HG03196 (cell line): ENCODE measurements around the gene COL12A1.

Source experiments
- ATAC-seq: cut with Tn5 transposase; IDR thresholded peaks from one replicate; pipeline ENCODE4 v1.9.1; 2021; ENCODE audit not compliant: unreplicated experiment

Gene COL12A1

DNA sequence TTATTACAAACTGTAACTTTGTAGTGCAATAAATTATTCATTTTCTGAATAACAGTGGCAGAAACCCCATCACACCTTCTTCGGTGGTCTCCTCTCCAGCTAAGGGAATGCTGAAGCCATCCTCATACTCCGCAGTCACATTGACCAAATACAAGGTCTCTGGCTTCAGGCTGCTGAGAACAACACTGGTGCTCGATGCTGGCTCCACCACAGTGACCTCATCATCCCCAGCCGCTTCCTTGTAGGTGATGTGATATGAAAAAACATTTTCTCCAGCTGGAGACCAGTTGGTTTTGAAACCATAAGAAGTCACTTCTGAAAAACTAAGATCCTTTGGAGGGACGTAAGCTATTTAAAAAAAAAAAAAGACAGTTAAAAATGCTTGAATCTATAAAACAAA lies 25.0 kb downstream of the COL12A1 start:
- no peak for ATAC-seq

- ATAC-seq: no peak
These were observed 27.1 kb downstream of the COL12A1 start for GRCh38 chr6:75178757-75179156.

DNA sequence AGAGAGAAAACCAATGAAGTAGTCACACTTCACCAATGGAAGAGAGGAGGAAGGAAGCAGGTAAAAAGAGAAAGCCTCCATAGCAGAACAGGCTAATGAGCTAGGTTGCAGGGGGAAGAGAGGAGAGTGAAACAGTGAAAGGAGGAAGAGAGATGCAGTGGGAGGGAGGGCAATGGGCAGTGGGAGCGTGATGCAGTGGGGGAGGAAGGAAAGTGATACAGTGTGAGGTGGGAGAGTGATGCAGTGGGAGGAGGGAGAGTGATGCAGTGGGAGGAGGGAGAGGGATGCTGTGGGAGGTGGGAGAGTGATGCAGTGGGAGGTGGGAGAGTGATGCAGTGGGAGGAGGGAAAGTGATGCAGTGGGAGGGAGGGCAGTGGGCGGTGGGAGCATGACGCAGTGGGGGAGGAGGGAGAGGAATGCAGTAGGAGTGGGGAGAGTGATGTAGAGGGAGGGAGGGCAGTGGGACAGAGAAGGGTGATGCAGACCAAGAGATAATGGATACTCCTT lies 29.7 kb downstream of the COL12A1 start:
- no peak for ATAC-seq

GRCh38 chr6:75171986-75172385 lies 33.9 kb downstream of the COL12A1 start:
- no peak for ATAC-seq

GRCh38 chr6:75171567-75171966 lies 34.3 kb downstream of the COL12A1 start:
- ATAC-seq: no peak

GRCh38 chr6:75170691-75171560 lies 34.9 kb downstream of the COL12A1 start:
- no peak for ATAC-seq

GRCh38 chr6:75169689-75170586 lies 35.9 kb downstream of the COL12A1 start:
- no peak for ATAC-seq

- no peak for ATAC-seq
These were observed 38.0 kb downstream of the COL12A1 start for GRCh38 chr6:75167851-75168250.

DNA sequence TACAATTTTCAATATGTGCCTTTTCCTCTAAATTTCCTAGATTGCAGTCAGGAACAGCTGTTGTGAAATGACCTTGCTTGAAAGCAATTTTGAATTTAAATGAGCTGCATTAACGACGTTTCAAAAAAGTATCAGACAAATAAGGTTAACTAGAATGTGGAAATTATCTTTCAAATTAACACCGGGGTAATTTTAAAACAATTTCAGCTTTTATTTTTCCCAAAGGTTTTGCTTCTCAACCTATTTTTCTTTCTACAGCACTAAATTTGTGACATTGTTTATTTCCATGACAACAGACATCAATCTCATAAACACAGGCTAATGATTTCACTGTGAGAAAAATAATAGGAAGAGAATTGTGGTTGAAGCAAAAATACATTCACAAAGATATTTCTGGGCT lies 38.5 kb downstream of the COL12A1 start:
- no peak for ATAC-seq

DNA sequence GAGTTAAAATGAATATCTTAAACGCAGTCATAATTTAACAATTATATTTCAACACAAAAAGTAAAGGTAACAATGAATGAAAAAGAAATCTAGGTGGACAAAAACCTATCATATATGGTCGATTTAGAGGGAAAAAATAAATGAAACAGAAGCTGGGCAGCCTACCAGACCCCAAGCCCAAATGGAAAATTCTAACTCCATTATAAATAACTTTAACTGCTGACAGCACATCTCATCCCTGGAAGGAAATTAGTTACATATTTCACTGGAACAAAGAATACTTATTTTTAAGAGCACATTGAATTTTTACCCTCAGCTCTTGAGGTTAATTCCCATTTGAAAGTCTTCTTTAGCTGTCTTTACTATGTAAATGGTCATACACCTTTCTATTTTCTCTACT lies 39.1 kb downstream of the COL12A1 start:
- ATAC-seq: no peak

GRCh38 chr6:75166236-75166635 lies 39.6 kb downstream of the COL12A1 start:
- no peak for ATAC-seq

DNA sequence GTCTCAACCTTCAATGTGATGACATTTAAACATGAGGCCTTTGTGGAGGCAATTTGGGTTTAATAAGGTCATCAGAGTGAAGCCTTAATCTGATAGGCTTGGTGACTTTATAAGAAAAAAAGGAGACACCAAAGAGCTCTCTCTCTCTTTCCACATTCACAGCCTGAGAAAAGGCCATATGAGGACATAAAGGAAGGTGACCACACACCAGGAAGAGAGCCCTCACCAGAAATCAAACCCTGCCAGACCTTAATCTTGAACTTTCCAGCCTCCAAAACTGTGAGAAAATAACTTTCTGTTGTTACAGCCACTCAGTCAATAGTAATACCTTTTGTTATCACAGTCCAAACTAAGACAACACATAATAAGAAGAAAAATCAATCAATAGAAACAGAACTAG lies 47.7 kb downstream of the COL12A1 start:
- no peak for ATAC-seq

GRCh38 chr6:75157336-75157735 lies 48.5 kb downstream of the COL12A1 start:
- ATAC-seq: no peak

GRCh38 chr6:75156186-75156878 lies 49.5 kb downstream of the COL12A1 start:
- ATAC-seq: no peak

- ATAC-seq: no peak
These were observed 50.2 kb downstream of the COL12A1 start for GRCh38 chr6:75155631-75156030.

GRCh38 chr6:75154973-75155372 lies 50.9 kb downstream of the COL12A1 start:
- ATAC-seq: no peak

- no peak for ATAC-seq
These were observed 55.0 kb downstream of the COL12A1 start for GRCh38 chr6:75150685-75151412.

GRCh38 chr6:75149696-75150095 lies 56.2 kb downstream of the COL12A1 start:
- no peak for ATAC-seq

DNA sequence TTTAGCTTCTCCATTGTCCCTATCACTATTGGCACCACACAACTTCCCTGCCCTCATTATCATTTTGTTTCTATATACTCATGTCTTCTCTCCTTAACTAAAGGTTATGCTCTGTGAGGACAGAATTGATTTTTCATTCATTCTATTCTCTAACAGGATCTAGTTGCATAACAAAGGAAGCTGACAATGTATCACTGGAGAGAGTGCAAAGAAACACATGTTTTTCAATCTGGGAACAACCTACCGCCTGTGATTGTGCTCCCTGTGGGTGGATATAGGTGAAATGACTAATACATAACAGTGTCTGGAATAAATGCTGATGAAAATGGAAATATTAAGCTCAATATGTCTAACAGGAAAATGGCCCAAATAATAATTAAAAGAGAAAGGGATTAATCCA lies 56.6 kb downstream of the COL12A1 start:
- no peak for ATAC-seq

GRCh38 chr6:75147512-75147911 lies 58.3 kb downstream of the COL12A1 start:
- peak; percentile 89 for ATAC-seq
